A673 (cell line): ENCODE measurements around the gene NDUFB10.

ENCODE experiments used
- EZH2 ChIP-seq: fragments of 200-600 bp; sonication (generic); IDR thresholded peaks from 2 replicates; pipeline ENCODE4 v1.6.1; 2017; ENCODE audit warnings: borderline replicate concordance, low read depth, mild to moderate bottlenecking, mixed read lengths, antibody characterized with exemption, low read length; ENCODE audit not compliant: poor library complexity, severe bottlenecking
- TF ChIP-seq, protein P1 (sequence below): fragments of 300-800, 200-600 bp; sonication (generic); conservative IDR thresholded peaks from 2 replicates; pipeline ENCODE4 v1.5.1; 2017; ENCODE audit warnings: low read depth, mild to moderate bottlenecking, antibody characterized with exemption, low read length, moderate library complexity, mixed read lengths

DNA sequence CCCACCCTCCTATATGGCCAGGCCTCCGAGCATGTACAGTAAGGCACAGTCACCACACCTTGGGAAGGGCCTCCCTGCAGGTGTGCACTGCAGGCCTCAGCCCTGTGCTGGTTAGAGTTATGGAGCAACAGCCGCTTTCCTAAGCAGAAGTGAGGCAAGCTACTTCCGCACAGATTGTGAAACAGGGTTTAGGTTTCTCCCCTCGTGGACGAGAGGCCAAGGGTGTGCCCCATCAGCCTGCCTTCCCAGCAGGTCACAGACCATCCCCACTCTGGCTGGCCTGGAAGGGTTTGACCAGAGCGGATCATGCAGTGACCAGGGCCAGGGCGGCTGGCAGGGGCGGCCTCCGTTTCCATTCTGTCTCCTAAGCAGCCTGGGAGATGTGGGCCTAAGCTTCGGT lies 21.0 kb upstream of the NDUFB10 start:
- no peak for TF ChIP-seq EZH2
- TF ChIP-seq, protein P1, sequence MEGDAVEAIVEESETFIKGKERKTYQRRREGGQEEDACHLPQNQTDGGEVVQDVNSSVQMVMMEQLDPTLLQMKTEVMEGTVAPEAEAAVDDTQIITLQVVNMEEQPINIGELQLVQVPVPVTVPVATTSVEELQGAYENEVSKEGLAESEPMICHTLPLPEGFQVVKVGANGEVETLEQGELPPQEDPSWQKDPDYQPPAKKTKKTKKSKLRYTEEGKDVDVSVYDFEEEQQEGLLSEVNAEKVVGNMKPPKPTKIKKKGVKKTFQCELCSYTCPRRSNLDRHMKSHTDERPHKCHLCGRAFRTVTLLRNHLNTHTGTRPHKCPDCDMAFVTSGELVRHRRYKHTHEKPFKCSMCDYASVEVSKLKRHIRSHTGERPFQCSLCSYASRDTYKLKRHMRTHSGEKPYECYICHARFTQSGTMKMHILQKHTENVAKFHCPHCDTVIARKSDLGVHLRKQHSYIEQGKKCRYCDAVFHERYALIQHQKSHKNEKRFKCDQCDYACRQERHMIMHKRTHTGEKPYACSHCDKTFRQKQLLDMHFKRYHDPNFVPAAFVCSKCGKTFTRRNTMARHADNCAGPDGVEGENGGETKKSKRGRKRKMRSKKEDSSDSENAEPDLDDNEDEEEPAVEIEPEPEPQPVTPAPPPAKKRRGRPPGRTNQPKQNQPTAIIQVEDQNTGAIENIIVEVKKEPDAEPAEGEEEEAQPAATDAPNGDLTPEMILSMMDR, result no peak
